ENCODE results near the gene HK1.
A peak's percentile ranks its signal among the peaks of the same experiment; 100 is the strongest.

HK1 gene

GRCh38 chr10:69412232-69412790, 134.0 kb downstream of the HK1 start:
- no peak overlapping the region for H3K27ac ChIP-seq (ENCODE audit: low read length)
- no peak for TF ChIP-seq EZH2 (optimal IDR thresholded peaks at IDR 0.05; ENCODE audit: low read depth, low read length)
- no peak for TF ChIP-seq CTCF (IDR thresholded peaks at IDR 0.05; ENCODE audit: low read length)
- no peak for TF ChIP-seq EZH2phosphoT487 (IDR thresholded peaks at IDR 0.05; ENCODE audit: low read length)
- no peaks in the 10 kb centered on the region for H3K79me2 ChIP-seq (ENCODE audit: low read length)
- H3K4me3 ChIP-seq (ENCODE audit: low read length): no peak overlapping the region
- no peak overlapping the region for H3K4me2 ChIP-seq (ENCODE audit: low read depth, low read length)
- peaks cover 14% of the 10 kb centered on the region; the same call in 1 of the 2 replicates for H3K27me3 ChIP-seq (replicated peaks; ENCODE audit: insufficient read depth, low read length)
- H3F3A ChIP-seq (ENCODE audit: insufficient read depth, low read length): peaks cover 4% of the 10 kb centered on the region
- no peak overlapping the region for H2AFZ ChIP-seq (ENCODE audit: low read length)
- H3K9me2 ChIP-seq (replicated peaks; ENCODE audit: insufficient read depth, low read length): no peaks in the 10 kb centered on the region
- no peaks in the 10 kb centered on the region for H3K9me3 ChIP-seq (replicated peaks; ENCODE audit: insufficient read depth, low read length)
- no peaks in the 10 kb centered on the region for H4K20me1 ChIP-seq (ENCODE audit: insufficient read depth, low read length)
- H3K9ac ChIP-seq (ENCODE audit: low read length): no peak overlapping the region
- no peaks in the 10 kb centered on the region for H3K36me3 ChIP-seq (replicated peaks; ENCODE audit: insufficient read depth, low read length)
- no peak for DNase-seq
- H3K4me1 ChIP-seq (ENCODE audit: low read length): peaks cover 10% of the 10 kb centered on the region

GRCh38 chr10:69413221-69413865, 135.0 kb downstream of the HK1 start:
- no peak overlapping the region for H3K9ac ChIP-seq (ENCODE audit: low read length)
- H4K20me1 ChIP-seq (ENCODE audit: insufficient read depth, low read length): no peaks in the 10 kb centered on the region
- H3K9me3 ChIP-seq (replicated peaks; ENCODE audit: insufficient read depth, low read length): no peaks in the 10 kb centered on the region
- peaks cover 4% of the 10 kb centered on the region; the same call in 1 of the 2 replicates for H3K4me1 ChIP-seq (ENCODE audit: low read length)
- TF ChIP-seq EZH2phosphoT487 (IDR thresholded peaks at IDR 0.05; ENCODE audit: low read length): no peak
- peak; percentile 30 for TF ChIP-seq CTCF (IDR thresholded peaks at IDR 0.05; ENCODE audit: low read length)
- TF ChIP-seq EZH2 (optimal IDR thresholded peaks at IDR 0.05; ENCODE audit: low read depth, low read length): no peak
- no peak overlapping the region for H3K4me2 ChIP-seq (ENCODE audit: low read depth, low read length)
- peaks cover 23% of the 10 kb centered on the region; the same call in 1 of the 2 replicates for H3K27me3 ChIP-seq (replicated peaks; ENCODE audit: insufficient read depth, low read length)
- peaks cover under 1% of the 10 kb centered on the region for H3F3A ChIP-seq (ENCODE audit: insufficient read depth, low read length)
- H3K4me3 ChIP-seq (ENCODE audit: low read length): no peak overlapping the region
- H3K36me3 ChIP-seq (replicated peaks; ENCODE audit: insufficient read depth, low read length): no peaks in the 10 kb centered on the region
- no peak for DNase-seq
- no peaks in the 10 kb centered on the region for H3K9me2 ChIP-seq (replicated peaks; ENCODE audit: insufficient read depth, low read length)
- H3K79me2 ChIP-seq (ENCODE audit: low read length): no peaks in the 10 kb centered on the region
- H2AFZ ChIP-seq (ENCODE audit: low read length): no peak overlapping the region
- H3K27ac ChIP-seq (ENCODE audit: low read length): no peak overlapping the region

GRCh38 chr10:69414036-69415018, 136.0 kb downstream of the HK1 start:
- DNase-seq: no peak
- no peak overlapping the region for H2AFZ ChIP-seq (ENCODE audit: low read length)
- H3K36me3 ChIP-seq (replicated peaks; ENCODE audit: insufficient read depth, low read length): no peaks in the 10 kb centered on the region
- H3K9me2 ChIP-seq (replicated peaks; ENCODE audit: insufficient read depth, low read length): no peaks in the 10 kb centered on the region
- no peak overlapping the region for H3K9ac ChIP-seq (ENCODE audit: low read length)
- H3F3A ChIP-seq (ENCODE audit: insufficient read depth, low read length): no peaks in the 10 kb centered on the region
- H3K27ac ChIP-seq (ENCODE audit: low read length): no peak overlapping the region
- H3K4me1 ChIP-seq (ENCODE audit: low read length): peaks cover under 1% of the 10 kb centered on the region; the same call in 1 of the 2 replicates
- peaks cover 26% of the 10 kb centered on the region; the same call in 1 of the 2 replicates for H3K27me3 ChIP-seq (replicated peaks; ENCODE audit: insufficient read depth, low read length)
- H3K79me2 ChIP-seq (ENCODE audit: low read length): no peaks in the 10 kb centered on the region
- H3K4me3 ChIP-seq (ENCODE audit: low read length): no peak overlapping the region
- TF ChIP-seq EZH2phosphoT487 (IDR thresholded peaks at IDR 0.05; ENCODE audit: low read length): no peak
- no peak for TF ChIP-seq CTCF (IDR thresholded peaks at IDR 0.05; ENCODE audit: low read length)
- no peak for TF ChIP-seq EZH2 (optimal IDR thresholded peaks at IDR 0.05; ENCODE audit: low read depth, low read length)
- no peaks in the 10 kb centered on the region for H4K20me1 ChIP-seq (ENCODE audit: insufficient read depth, low read length)
- no peaks in the 10 kb centered on the region for H3K9me3 ChIP-seq (replicated peaks; ENCODE audit: insufficient read depth, low read length)
- H3K4me2 ChIP-seq (ENCODE audit: low read depth, low read length): no peak overlapping the region

All from MM.1S (cell line).